K562 (cell line): ENCODE data around the gene ARMC8.

Experiments used
- CBX1 ChIP-seq: sonication (generic); IDR thresholded peaks from 2 replicates; pipeline ENCODE4 v1.6.1; 2016; ENCODE audit warnings: antibody characterized with exemption, low read depth, mild to moderate bottlenecking
- KDM1A ChIP-seq, 2 experiments: fragments of 450-650 bp; IDR thresholded peaks; 2 replicates each; pipeline ENCODE4 v1.6.1; 2016; ENCODE audit warnings: mild to moderate bottlenecking in 2 of 2

GRCh38 chr3:138254216-138254615 is 67.1 kb downstream of the ARMC8 start:
- TF ChIP-seq CBX1 (no peak), KDM1A (IDR thresholded peaks at IDR 0.05) (no peak)
